GM21786 (cell line): ENCODE measurements around the gene MYO18A.

Experiments
- ATAC-seq: cut with Tn5 transposase; IDR thresholded peaks from one replicate; pipeline ENCODE4 v1.9.1; 2021; ENCODE audit not compliant: unreplicated experiment

The MYO18A gene

DNA sequence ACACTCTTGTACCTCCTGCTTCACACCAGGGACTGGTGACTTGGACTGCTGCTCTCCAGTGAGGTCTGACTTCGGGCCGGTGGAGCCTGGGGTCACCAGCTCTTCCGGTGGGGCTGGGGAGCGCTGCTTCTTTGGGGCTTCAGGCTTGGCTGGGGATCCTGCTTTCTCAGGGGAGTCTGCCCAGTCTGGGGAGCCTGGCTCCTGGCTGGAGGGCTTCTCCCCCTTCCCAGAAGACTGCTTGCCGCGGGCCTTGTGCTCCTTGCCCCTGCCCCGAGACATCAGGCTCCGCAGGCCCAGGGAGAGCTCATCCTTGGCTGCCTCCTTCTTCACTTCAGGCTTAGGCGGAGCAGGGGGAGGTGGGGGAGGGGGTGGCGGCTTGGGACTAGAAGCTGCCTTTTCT lies 52.4 kb downstream of the MYO18A start:
- no peak for ATAC-seq

DNA sequence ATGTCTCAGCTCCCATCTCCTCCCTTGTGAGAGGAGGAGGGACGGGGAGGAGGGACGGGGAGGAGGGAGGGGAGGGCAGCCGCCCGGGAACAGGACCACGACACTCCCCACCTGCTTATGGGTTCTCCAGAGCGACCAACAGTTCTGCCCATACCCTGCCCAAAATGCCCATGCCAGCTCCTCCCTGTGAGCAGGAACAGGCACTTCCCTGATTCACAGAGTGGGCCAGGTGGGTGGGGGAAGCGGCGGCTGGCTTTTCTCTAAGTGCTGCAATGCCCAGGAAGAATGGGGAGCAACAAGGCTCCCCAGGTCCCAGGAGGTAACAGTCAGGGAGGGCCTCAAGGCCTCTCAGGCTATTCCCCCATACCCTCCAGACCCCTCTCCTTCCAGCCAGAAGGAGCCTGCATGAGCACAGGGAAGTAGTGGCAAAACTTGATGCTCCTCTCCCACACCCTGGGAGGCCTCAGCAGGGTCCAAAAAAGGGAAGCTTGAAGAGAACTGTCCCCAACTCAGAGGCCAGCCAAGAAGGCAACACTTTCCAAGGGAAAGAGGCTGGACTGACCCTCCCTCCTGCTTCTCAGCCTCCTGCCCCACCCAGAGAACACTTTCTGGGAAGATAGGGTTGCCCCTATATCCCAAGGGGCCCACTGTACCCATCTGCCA lies 53.8 kb downstream of the MYO18A start:
- no peak for ATAC-seq

DNA sequence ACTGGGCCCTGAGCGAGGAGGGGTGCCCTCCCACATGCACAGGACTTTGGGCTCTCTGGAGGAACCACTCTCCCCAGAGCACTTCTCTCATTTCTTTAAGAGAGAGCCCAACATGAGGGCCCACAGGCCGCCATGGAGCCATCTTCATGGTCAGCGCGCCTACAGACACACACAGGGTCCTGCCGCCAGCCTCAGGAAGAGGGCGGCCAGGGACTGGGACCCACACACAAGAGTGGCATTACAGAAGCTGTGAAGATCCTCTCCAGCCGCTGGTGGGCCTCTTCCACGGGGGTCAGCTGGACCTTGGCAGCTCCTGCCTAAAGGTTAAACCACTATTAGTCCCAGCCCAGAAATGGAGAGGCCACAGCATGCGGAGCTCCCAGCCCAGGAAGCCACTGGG lies 54.5 kb downstream of the MYO18A start:
- no peak for ATAC-seq

DNA sequence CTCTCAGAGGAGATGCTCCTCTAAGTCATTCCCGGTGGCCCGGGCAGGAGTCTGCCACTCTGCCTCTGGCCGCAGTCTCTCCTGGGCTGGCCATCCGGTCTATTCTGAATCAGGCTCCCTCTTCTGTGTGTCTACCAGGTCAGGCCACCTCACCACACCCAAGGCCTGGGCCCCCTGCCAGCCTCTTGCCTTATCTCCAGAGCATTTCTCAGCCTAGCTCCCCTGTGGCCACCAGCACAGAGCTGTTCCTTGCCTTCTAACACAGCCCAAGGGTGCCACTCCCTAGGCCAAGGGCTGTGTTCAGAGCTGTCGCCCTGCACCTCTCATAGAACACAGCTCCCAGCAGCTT lies 55.3 kb downstream of the MYO18A start:
- no peak for ATAC-seq

DNA sequence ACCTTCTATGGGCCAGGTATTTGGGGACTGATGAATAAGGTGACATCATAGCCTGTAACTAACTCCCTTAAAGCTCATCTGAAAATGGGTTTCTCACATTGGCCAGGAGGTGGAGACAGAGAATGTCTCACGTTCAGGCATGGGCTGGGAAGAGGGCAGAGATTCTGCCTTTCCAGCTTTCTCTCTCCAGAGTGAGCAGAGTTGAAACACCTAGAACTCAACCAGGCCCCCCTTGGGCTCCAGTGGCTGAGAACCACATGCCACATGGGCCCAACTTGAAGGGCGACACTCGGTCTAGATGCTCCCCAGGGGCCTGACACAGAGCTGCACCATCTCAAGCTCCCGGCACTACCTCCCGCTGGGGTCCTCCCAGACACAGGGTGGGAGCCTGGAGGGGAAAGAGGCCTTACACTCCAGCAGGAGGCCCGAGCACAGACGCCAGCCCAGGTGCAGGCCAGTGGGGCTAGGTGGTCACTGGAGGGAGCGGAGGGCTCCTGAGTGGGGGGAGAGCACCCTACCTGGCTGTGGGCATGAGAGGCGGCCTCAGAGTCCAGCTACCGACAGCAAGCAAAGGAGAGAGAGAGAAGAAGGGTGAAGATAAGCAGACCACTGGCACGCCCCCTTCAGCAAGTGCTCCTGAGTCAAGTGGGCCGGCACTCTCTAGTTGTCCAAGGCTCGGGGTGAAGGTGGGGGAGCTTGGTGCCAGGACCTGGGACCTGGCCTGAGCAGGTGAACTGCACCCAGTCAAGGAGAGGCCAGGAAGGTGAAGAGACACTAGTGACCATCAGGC lies 55.9 kb downstream of the MYO18A start:
- no peak for ATAC-seq

DNA sequence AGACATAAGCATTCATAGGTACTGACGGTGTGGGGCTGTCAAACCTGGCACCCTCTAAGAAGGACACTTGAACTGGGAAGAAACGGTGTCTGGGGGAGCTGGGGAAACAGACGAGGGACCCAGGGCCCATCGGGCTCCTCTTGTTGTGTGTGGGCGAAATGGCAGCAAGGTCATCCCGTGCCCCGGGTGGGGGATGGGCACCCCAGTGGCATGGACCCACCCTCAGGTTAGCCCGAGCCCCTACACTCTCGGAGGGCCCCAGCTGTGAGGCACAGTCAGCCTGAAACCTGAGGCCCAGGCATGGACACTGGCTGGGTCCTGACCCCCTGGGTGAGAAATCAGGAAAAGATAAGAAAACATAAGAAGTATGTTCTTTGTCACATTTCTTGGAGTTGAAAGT lies 57.1 kb downstream of the MYO18A start:
- no peak for ATAC-seq

DNA sequence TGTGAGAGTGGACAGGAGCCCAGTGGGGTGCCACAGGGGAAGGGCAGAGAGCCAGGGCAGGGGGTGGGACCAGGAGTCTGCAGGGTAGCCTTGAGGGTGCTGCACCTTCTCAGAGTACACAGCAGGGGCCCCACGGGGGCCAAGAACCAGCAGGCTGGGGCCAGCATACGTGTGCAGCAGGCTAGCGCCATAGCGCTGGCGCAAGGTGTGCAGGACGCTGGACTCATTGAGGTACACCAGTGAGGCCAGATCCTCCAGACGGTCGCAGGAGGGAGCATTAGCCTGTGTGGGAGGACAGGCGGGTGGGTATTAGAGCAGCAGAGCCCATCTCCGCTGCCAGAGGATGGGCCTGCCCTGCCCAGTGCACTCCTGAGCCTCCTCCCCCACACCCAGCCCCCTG lies 58.8 kb downstream of the MYO18A start:
- ATAC-seq: no peak

DNA sequence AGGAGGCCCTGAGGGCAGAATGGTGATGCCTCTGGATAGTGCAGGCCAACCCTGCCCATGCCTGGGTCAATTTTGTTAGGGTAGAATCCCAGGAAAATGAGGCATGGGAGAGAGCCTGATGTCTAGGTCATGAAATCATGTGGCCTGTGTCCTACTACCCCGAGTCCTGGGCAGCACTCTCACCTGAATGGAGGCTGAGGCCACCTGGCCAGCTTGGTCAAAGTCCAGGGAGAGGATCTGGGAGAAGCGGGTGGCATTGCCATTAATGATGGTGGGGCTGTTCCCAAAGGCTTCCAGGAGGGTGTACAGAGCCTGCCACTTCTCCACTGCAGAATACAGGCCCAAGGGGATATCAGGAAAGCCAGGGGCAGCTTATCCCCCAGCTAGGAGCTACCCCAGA lies 59.8 kb downstream of the MYO18A start:
- ATAC-seq: no peak

DNA sequence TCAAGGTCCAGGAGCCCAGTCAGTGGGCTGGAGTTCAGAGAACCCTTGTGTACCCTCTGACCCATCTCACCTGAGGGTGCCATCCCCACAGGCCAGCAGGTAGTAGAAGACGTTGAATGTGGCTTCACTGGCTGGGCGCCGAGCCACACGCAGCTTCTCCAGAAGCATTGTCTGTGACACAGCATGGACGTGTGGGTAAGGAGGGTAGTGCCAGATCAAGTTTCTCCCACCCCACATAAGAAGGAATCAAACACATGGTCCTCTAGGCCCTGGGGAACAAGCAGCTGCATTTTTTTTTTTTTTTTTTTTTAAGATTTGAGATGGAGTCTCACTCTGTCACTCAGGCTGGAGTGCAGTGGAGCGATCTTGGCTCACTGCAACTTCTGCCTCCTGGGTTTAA lies 60.9 kb downstream of the MYO18A start:
- ATAC-seq: no peak

DNA sequence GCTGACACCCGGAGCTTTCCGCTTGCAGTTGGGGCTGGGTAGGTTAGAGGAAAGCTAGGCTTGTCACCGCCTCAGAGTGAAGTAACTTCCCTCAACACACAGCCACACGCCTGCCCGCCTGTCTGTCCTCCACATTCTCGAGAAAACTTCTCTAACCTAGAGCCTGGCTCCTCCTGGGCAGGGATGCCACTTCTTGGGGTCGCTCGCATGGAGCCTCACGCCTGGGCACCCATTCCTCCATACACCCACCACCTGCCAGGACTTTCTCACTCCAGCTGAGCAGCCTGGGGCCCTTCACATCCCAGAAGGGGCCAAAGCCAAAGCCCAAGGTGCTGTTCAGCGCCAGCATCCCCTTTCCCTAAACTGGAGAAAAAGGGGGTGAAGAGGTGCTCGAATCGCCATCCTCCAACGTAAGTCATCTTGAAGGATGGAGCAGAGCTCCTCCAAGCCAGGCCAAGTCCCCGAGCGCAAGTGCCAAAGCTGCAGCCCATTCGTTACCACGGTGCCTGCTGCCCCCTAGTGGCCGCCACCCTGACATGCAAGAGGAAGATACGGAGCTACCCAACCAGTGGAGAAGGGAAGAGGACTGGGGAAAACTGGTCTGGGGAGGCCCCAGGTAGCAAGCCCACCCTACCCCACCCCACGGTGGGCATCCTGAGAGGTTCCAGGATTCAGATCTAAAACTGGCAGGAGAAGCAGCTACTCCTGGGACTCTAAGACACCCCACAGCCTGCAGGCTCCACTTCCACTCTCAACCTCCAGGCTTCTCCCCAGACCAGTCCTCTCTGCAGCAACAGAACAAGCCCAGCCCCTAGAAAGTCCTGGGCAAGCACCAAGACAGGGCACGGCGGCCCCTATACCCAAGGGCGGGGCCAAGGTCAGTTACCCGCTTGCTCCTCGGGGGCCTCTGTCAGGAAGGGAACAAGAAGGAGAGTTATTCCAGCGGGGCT lies 63.1 kb downstream of the MYO18A start:
- ATAC-seq: no peak

DNA sequence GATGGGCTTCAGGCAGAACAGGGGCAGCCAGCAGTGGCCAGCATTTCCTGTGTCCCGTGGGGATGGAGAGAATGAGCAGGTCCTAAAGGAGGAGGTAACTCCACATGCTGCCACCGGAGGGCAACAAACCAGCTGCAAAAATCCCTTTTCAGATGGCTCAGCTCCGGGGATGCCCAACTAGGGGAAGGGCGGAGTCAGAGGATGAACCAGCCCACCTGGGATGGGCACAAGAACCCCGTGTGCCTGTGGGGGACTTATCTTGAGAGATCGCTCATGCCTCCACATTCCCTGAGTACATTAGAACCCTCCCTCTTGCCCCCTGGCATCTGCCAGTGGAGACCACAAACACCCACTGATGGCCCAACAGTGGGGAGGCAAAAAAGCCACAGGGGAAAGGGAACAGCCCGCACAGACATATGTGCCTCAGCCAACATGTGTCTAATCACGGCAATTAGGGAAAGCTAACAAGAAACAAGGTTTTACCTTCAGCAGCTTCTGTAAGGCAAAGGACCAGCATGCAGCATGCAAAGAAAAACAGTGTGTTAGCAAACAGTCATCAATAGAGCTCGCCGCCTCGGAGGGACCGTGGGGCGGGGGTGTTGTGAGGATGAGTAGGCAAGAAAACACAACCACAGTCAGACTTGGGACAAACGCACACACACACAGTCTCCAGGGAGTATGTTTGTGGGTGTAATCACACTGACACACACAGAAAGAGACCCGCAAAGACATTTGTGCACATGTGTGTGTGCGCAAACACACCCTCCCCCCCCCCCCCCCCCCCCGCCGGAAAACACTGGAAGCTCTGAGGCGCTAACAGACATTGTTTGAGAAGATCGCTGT lies 64.0 kb downstream of the MYO18A start:
- no peak for ATAC-seq

DNA sequence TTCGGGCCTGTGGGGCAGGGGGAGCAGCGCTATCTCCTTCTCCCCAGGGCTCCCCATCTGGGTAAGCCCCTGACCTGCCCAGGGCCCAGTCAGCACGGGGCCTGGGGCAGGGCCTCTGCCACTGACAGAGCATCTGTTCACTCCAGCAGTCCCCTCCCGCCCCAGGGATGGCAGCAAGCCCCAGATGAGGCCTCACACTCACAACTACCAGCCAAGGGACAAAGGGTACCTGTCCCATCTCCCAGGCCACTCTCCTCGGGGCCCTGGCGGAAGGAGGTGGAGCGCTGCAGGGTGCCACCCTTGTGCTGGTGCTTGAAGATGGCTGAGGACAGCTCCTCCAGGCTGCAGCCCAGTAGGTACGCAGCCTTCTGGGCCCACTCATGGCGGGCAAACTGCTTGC lies 64.8 kb downstream of the MYO18A start:
- no peak for ATAC-seq

DNA sequence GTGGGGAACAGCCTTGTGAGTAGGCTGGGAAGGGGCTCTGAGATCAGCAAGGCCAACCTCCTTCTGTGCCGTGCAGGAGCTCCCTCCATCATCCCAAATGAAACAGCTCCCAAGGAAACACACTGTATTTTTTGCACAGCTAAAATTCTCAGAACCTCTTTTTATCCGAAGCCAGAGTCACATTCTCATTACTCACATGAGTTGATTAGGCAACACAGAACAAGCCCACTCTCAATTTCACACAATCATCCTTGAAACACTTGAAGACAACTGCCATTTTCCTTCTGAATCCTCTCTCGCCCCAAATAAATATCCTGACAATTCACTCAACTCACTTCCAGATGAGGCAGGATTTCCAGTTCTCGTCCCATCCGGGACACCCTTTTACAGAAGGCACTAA lies 66.1 kb downstream of the MYO18A start:
- no peak for ATAC-seq

DNA sequence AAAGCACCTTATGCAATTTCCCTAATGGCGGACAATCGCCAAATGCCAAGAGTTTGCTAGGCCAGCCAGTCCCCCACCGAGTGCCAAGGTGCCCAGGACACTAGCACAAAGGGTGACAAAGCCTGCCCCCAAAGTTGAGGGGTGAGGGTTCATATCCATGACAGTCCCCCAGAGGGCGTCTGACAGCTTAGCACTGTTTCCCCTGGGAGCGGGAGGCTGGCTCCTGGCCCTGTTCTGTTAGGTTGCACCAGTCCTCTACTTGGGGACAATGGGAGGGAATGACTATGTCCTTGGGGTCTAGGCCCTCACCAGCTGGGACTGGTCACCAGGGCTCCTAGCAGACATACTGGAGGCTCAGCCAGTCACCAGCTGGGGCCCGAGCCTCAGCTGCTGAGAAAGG lies 66.9 kb downstream of the MYO18A start:
- no peak for ATAC-seq

DNA sequence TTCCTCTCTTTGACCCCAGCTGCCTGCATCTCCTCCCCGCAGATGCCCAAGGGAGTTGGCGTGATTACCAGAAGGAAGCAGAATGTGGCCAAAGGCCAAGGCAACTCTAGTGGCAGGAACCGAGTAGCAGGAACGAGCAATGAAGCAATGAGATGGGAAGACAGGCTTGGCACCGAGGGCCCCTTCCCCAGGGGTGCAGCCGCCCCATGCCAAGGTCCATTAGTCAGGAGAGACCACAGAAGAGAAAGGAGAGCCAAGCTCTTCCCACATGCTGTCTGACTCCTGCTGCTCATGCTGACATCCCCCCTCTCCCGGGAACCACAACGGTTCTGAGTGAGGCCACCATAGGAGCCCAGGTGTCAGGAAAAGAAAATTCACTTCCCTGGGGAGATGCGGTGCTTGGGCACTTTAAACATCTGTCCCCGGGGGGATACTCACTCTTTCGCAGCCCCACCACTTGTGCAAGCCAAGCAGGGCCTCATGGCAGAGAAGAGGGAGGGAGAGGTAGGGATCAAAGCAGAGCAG lies 67.4 kb downstream of the MYO18A start:
- no peak for ATAC-seq

DNA sequence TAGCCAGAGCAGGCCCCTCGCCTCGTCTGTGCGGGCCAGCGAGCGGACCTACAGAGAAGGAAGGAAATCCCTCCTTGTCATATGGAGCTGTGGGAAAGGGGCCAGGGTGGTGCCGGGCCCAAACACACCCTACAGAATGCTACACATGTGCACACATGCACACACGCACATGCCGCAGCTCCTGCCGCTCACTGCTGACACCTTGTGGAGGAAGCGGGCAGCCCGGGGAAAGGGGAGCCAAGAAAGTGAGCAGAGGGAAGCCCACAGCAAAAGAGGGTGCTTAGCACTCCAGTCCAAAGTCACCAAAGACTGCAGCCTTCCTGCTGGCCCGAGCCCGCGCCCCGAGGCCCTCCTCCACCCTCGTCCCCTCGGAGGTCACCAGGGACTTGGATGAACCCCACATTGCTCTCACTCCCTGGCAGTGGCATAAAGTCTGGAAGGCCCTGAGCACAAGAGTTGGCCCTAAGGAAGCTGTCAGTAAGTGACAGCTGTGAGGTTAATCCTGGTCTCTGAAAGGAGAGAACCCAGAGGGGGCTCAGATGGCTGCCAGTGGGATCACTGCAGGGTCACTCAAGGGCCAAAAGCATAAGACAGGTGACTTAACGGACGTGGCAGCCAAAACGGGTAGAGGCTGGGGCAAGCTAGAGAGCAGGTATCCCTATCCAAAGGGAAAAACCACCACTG lies 68.2 kb downstream of the MYO18A start:
- no peak for ATAC-seq

DNA sequence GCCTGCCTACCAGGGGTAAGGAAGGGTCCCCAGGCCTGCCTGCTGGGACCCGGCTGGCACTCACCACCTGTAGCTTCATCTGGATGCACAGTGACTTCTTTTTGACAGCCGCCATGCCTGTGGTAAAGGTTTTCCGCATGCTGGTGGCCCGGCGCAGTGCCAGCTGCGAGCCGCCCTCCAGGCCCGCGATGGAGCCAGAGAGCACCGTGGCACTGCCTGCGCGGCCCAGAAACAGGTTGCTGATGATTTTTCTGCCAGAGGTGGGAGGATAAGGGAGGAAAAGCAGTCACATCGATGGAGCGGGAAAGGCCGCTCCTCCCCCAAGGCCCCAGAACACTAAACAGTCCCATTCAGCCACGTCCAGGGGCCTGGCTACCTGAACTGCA lies 69.8 kb downstream of the MYO18A start:
- ATAC-seq: no peak

DNA sequence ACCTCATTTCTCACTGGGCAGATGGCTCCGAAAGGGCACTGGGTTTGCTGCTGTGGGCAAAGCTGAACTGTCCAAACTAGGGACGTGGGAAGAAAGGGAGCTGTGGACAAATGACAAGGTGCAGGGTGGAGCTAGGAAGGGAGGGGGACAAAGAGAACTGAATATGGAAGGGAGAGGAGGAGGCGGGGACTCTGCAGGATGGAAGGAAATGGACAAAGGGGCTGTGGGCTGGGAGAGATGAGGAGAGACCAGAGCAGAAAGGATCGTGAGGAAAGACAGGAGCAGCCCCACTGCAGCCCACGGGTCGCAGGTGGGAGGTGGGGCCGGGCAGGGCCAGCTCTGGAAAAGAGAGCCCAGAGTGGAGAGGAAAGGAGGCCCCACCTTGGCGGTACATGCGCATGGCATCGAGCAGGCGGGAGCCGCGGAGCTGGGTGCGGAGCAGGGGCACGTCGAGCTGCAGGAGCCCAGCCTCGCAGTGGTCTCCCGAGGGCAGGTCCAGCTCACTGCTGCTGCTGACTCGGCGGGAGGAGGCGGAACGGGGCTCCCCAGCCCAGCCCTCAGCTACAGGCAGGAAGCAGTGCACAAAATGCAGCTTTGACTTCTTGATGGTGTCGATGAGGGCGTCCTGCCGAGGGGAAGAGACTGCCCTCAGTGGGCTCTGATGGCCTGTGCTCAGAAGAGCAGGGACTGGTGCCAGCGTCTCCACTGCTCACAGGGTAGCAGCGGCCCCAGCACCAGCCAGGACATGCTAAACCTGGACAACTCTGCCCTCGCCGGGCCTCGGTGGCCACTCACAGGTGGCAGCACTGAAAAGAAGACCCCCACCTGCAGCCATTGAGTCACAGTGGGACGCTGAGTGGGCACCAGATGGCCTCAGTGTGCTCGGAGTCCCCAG lies 70.5 kb downstream of the MYO18A start:
- ATAC-seq: no peak

DNA sequence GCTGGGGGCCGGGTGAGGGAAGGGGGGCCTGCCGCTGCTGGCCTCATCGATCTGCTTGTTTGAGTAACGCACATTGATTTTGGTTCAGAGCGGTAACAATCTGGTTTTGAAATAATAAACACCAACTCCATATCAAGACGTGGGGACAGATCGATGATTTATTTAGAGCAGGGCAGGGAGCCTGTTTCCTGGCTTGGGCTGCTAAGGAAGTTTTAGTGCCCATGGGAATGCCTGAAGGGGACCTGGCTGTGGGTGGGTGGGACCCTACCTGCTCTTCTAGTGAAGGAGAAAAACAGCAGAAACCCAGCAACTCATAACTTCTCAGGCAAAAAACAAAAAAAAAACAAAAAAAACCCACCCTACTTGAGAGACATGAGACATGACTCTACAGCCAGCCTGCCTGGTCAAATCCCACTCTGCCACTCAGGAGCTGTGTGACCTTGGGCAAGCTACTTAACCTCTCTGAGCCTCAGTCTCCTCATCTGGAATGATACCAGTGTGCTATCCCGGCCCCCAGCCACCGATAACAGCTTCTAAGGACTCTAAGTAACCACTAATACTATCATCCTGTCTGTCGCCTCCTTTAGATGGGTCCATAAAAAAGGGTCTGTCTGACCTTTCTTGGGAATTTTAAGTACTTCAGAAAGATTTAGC lies 71.2 kb downstream of the MYO18A start:
- ATAC-seq: no peak
